HepG2 (cell line): ENCODE data around the gene ATG7. TPM values are rescaled to one million over a fixed set of nuclear protein-coding genes. Genes with fewer than 3 reads are reported as not detected.

Experiments used
- ATAC-seq: fragments of 200-7000 bp; cut with Tn5 transposase; 3 replicates; pipeline ENCODE4 v1.9.1; 2020; ENCODE audit warnings: mild to moderate bottlenecking, moderate library complexity
- BruUV-seq: library from RNA; stranded (reverse); fragments of 400-500 nt; replicated peaks from 2 replicates; lab custom pipeline; 2021; lab: Mats Ljungman, UMichigan
- CTCF ChIA-PET: fragments of 300-600 bp; formaldehyde crosslinking; extraction: SDS; loops from one replicate; lab custom pipeline; 2021; ENCODE audit warnings: low total read pairs, inconsistent platforms, low intra/inter-chr PET ratio; lab: Yijun Ruan, JAX
- POLR2A ChIA-PET: fragments of 350-600 bp; sonication (Branson Sonifier 250); formaldehyde crosslinking; loops from one replicate; lab custom pipeline; 2020; ENCODE audit warnings: antibody characterized with exemption, inconsistent platforms; lab: Yijun Ruan, JAX
- DNase-seq: peaks from one replicate; pipeline ENCODE4 v3.0.0-alpha.2; 2015; ENCODE audit warnings: low spot score
- FAIRE-seq: peaks from 3 replicates; lab custom pipeline; 2011; peaks lifted over from hg19 to GRCh38; lab: Jason Lieb, UNC
- H2AFZ ChIP-seq: one replicate; pipeline ENCODE4 v1.6.1; 2011; ENCODE audit warnings: low read length, inconsistent platforms
- H3K27ac ChIP-seq: fragments of 300-600 bp; 3 replicates; pipeline ENCODE4 v1.8.0; 2011; ENCODE audit warnings: mixed run types, mild to moderate bottlenecking, mixed read lengths, low read length, inconsistent platforms; ENCODE audit not compliant: insufficient read depth; ENCODE audit errors: extremely low read length
- H3K27me3 ChIP-seq, 2 experiments: fragments of 200-600 bp in 1 of 2; 2 replicates in 1 of 2; 3 replicates in 1 of 2; pipeline versions ENCODE4 v1.6.0 to v1.8.0; 2011; ENCODE audit warnings: low read length in 2 of 2, mild to moderate bottlenecking in 2 of 2, moderate library complexity in 2 of 2, inconsistent platforms in 1 of 2; ENCODE audit not compliant: insufficient read depth in 2 of 2, control insufficient read depth in 1 of 2
- H3K36me3 ChIP-seq, 2 experiments: fragments of 200-600 bp in 1 of 2; replicated peaks in 1 of 2; 2 replicates in 1 of 2; 3 replicates in 1 of 2; pipeline versions ENCODE4 v1.5.1 to v1.8.0; 2011; ENCODE audit warnings: low read length in 2 of 2, inconsistent platforms in 1 of 2; ENCODE audit not compliant: insufficient read depth in 2 of 2, control insufficient read depth in 1 of 2
- H3K4me1 ChIP-seq: 2 replicates; pipeline ENCODE4 v1.5.1; 2012; ENCODE audit warnings: low read length, inconsistent platforms; ENCODE audit not compliant: insufficient read depth
- H3K4me2 ChIP-seq: 2 replicates; pipeline ENCODE4 v1.6.0; 2011; ENCODE audit warnings: low read depth, low read length, inconsistent platforms
- H3K4me3 ChIP-seq, 3 experiments: fragments of 200-600 bp in 1 of 3; sonication (generic), shearing (Covaris generic) in 1 of 3; replicated peaks in 1 of 3; 2 replicates each; pipeline ENCODE4 v1.5.1; 2011 to 2016; ENCODE audit warnings: low read length in 3 of 3, inconsistent platforms in 2 of 3, low read depth in 2 of 3, mild to moderate bottlenecking in 2 of 3, control low read depth in 1 of 3, mixed read lengths in 1 of 3; ENCODE audit not compliant: insufficient read depth in 1 of 3
- H3K79me2 ChIP-seq: one replicate; pipeline ENCODE4 v1.6.1; 2011; ENCODE audit warnings: low read length, inconsistent platforms; ENCODE audit not compliant: insufficient read depth
- H3K9ac ChIP-seq: 2 replicates; pipeline ENCODE4 v1.6.0; 2011; ENCODE audit warnings: mild to moderate bottlenecking, low read depth, low read length, inconsistent platforms; ENCODE audit not compliant: insufficient read depth
- H3K9me3 ChIP-seq: 2 replicates; pipeline ENCODE4 v1.5.1; 2012; ENCODE audit warnings: mild to moderate bottlenecking, low read length
- H4K20me1 ChIP-seq: 2 replicates; pipeline ENCODE4 v1.6.0; 2011; ENCODE audit warnings: inconsistent platforms, mild to moderate bottlenecking, low read length, moderate library complexity; ENCODE audit not compliant: insufficient read depth
- BCL6 ChIP-seq: IDR thresholded peaks from 2 replicates; pipeline ENCODE4 v1.6.1; 2016; ENCODE audit warnings: missing genetic modification reagents, missing compliant biosample characterization
- NCOA1 ChIP-seq: sonication (generic); formaldehyde crosslinking; IDR thresholded peaks from 2 replicates; pipeline ENCODE4 v1.9.0; 2021; ENCODE audit warnings: missing genetic modification reagents
- NFYB ChIP-seq: sonication (generic); formaldehyde crosslinking; IDR thresholded peaks from 2 replicates; pipeline ENCODE4 v1.4.0; 2020; ENCODE audit warnings: missing genetic modification reagents
- PPARG ChIP-seq: conservative IDR thresholded peaks from 2 replicates; pipeline ENCODE4 v1.6.1; 2016; ENCODE audit warnings: missing biosample characterization, missing genetic modification reagents
- SMYD3 ChIP-seq: sonication (generic); formaldehyde crosslinking; IDR thresholded peaks from 2 replicates; pipeline ENCODE4 v1.8.1; 2023; ENCODE audit warnings: mild to moderate bottlenecking, missing genetic modification reagents
- TP53 ChIP-seq: sonication (generic); formaldehyde crosslinking; conservative IDR thresholded peaks from 2 replicates; pipeline ENCODE4 v1.4.0; 2020; ENCODE audit warnings: missing genetic modification reagents
- ZMYM3 ChIP-seq: sonication (generic); formaldehyde crosslinking; IDR thresholded peaks from 2 replicates; pipeline ENCODE4 v1.5.1; 2020; ENCODE audit warnings: mild to moderate bottlenecking, missing genetic modification reagents
- ZNF230 ChIP-seq: sonication (generic); formaldehyde crosslinking; IDR thresholded peaks from 2 replicates; pipeline ENCODE4 v1.4.0; 2020; ENCODE audit warnings: mild to moderate bottlenecking, missing genetic modification reagents
- ZNF282 ChIP-seq: fragments of 450-650 bp; IDR thresholded peaks from 2 replicates; pipeline ENCODE4 v1.6.1; 2018; ENCODE audit not compliant: partially characterized antibody
- ZNF30 ChIP-seq: sonication (generic); formaldehyde crosslinking; IDR thresholded peaks from 2 replicates; pipeline ENCODE4 v1.5.0; 2020; ENCODE audit warnings: mild to moderate bottlenecking, missing genetic modification reagents
- ZNF558 ChIP-seq: sonication (generic); formaldehyde crosslinking; IDR thresholded peaks from 2 replicates; pipeline ENCODE4 v1.9.0; 2022; ENCODE audit warnings: mild to moderate bottlenecking, missing genetic modification reagents, borderline replicate concordance
- ZNF598 ChIP-seq: sonication (generic); formaldehyde crosslinking; IDR thresholded peaks from 2 replicates; pipeline ENCODE4 v1.5.1; 2020; ENCODE audit warnings: mild to moderate bottlenecking, missing genetic modification reagents, borderline replicate concordance
- ZNF674 ChIP-seq: sonication (generic); formaldehyde crosslinking; IDR thresholded peaks from 2 replicates; pipeline ENCODE4 v1.5.0; 2020; ENCODE audit warnings: low read depth, mild to moderate bottlenecking, missing genetic modification reagents
- ZNF768 ChIP-seq: sonication (generic); formaldehyde crosslinking; IDR thresholded peaks from 2 replicates; pipeline ENCODE4 v1.4.0; 2020; ENCODE audit warnings: missing genetic modification reagents
- ZNF879 ChIP-seq: sonication (generic); formaldehyde crosslinking; IDR thresholded peaks from 2 replicates; pipeline ENCODE4 v1.8.1; 2023; ENCODE audit warnings: missing genetic modification reagents
- WGBS: methylation state at CpG from one replicate; pipeline ENCODE4 v1.1.6; 2017; ENCODE audit warnings: low lambda C conversion rate; 5-methylcytosine and 5-hydroxymethylcytosine counted together
- in situ Hi-C: cut with HindIII; loops from 2 replicates; pipeline ENCODE4 v1.10.0; 2017; ENCODE audit warnings: low pct_unique_long_range_greater_than_20kb; ENCODE audit not compliant: extremely low pct_ligation_motif_present
- intact Hi-C: fragments of 100-400 bp; cut with micrococcal nuclease; formaldehyde crosslinking; loops from one replicate; pipeline ENCODE4 v1.10.0; 2022; ENCODE audit not compliant: unreplicated experiment
- polyA plus RNA-seq, 8 experiments: library from polyadenylated mRNA; depleted of rRNA in 3 of 8; stranded (reverse) in 7 of 8; unstranded in 1 of 8; fragments of >200 nt; fragmentation: Illumina TruSeq in 4 of 8; extraction: Trizol in 4 of 8; gene quantifications; 2 replicates each; pipeline versions ENCODE4 v1.2.1 to v1.2.3, GENCODE V29; 2011 to 2016; ENCODE audit warnings: low read depth in 4 of 8, missing spikeins in 1 of 8, mixed read lengths in 1 of 8; ENCODE audit not compliant: insufficient read depth in 1 of 8
- total RNA-seq, 5 experiments: library from RNA; depleted of rRNA; stranded (reverse); fragments of >200 nt; fragmentation: Illumina TruSeq; extraction: Trizol; gene quantifications; 2 replicates each; pipeline ENCODE4 v1.2.3, GENCODE V29; 2016; ENCODE audit warnings: low read depth in 1 of 5
- TF ChIP-seq, protein P1 (sequence below): sonication (generic); formaldehyde crosslinking; IDR thresholded peaks from 2 replicates; pipeline ENCODE4 v1.9.0; 2021; ENCODE audit warnings: missing genetic modification reagents, mild to moderate bottlenecking, borderline replicate concordance
- TF ChIP-seq, protein P2 (sequence below): sonication (generic); formaldehyde crosslinking; IDR thresholded peaks from 2 replicates; pipeline ENCODE4 v1.4.0; 2020; ENCODE audit warnings: missing genetic modification reagents
- TF ChIP-seq, protein P3 (sequence below): sonication (generic); formaldehyde crosslinking; conservative IDR thresholded peaks from 2 replicates; pipeline ENCODE4 v1.4.0; 2020; ENCODE audit warnings: missing genetic modification reagents

The ATG7 gene
- total and polyA plus RNA-seq, 2 of the 13 experiments (the other 11 are each of a cell fraction or from before 2014, with no cell fraction given) = 7.8 to 22.1 TPM

DNA sequence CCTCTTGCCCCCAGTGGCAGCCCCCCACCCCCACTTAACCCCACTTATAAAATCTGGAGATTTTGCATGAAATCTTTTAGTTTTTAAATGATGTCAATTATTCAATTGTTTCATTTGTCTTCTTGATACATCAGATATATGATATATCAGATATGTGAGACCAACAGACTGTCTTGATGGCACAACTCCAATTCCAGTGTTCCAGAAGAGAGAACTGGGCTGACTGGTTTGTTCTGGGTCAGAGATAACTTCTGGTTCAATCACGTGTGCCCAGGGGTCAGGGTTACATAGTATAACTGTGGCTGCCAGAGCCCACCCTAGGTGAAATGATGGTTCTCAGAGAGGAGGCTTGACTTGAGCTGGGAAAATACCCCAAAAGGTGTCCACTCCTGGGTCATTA is 32.4 kb upstream of the ATG7 start:
- ChIA-PET CTCF (no interaction called here), POLR2A (no interaction called here)
- Histone ChIP-seq H3K4me3 (no peak overlapping the region), H3K4me1 (no peaks in the 10 kb centered on the region), H3K9ac (no peak overlapping the region), H3K4me2 (no peak overlapping the region), H3K9me3 (no peaks in the 10 kb centered on the region), H3K27ac (no peak overlapping the region), H3K36me3 (no peaks in the 10 kb centered on the region), H4K20me1 (no peaks in the 10 kb centered on the region), H3K27me3 (peaks cover 0 to 3% of the 10 kb centered on the region in 2 experiments; a peak in 2 of 5 replicates), H2AFZ (no peak overlapping the region), H3K79me2 (no peaks in the 10 kb centered on the region)
- FAIRE-seq (no peak), ATAC-seq (no peak), DNase-seq (no peak)
- 0% methylated on average over 1 of the region's 1 CpG for WGBS
- in situ Hi-C loops = loop anchor here (5.0 to 10.0 kb wide), 2 partner anchors 98 to 415 kb away; no protein-coding TSS in a partner anchor
- intact Hi-C loops = loop anchor here (5.0 kb wide), 1 partner anchor 413 kb away; no protein-coding TSS in a partner anchor
- BruUV-seq = no TSS peak
- TF ChIP-seq ZNF282 (no peak), ZNF558 (CRISPR knock-in tag) (no peak), SMYD3 (CRISPR knock-in tag) (no peak), PPARG (no peak), ZNF879 (CRISPR knock-in tag) (no peak), ZNF768 (no peak), TP53 (no peak), BCL6 (CRISPR knock-in tag) (no peak), ZNF30 (no peak), ZNF230 (CRISPR knock-in tag) (no peak), ZNF598 (no peak), NFYB (CRISPR knock-in tag) (no peak), ZNF674 (CRISPR knock-in tag) (no peak), ZMYM3 (no peak), NCOA1 (no peak)
- TF ChIP-seq, protein P1, sequence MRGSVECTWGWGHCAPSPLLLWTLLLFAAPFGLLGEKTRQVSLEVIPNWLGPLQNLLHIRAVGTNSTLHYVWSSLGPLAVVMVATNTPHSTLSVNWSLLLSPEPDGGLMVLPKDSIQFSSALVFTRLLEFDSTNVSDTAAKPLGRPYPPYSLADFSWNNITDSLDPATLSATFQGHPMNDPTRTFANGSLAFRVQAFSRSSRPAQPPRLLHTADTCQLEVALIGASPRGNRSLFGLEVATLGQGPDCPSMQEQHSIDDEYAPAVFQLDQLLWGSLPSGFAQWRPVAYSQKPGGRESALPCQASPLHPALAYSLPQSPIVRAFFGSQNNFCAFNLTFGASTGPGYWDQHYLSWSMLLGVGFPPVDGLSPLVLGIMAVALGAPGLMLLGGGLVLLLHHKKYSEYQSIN = no peak
- TF ChIP-seq, protein P2, sequence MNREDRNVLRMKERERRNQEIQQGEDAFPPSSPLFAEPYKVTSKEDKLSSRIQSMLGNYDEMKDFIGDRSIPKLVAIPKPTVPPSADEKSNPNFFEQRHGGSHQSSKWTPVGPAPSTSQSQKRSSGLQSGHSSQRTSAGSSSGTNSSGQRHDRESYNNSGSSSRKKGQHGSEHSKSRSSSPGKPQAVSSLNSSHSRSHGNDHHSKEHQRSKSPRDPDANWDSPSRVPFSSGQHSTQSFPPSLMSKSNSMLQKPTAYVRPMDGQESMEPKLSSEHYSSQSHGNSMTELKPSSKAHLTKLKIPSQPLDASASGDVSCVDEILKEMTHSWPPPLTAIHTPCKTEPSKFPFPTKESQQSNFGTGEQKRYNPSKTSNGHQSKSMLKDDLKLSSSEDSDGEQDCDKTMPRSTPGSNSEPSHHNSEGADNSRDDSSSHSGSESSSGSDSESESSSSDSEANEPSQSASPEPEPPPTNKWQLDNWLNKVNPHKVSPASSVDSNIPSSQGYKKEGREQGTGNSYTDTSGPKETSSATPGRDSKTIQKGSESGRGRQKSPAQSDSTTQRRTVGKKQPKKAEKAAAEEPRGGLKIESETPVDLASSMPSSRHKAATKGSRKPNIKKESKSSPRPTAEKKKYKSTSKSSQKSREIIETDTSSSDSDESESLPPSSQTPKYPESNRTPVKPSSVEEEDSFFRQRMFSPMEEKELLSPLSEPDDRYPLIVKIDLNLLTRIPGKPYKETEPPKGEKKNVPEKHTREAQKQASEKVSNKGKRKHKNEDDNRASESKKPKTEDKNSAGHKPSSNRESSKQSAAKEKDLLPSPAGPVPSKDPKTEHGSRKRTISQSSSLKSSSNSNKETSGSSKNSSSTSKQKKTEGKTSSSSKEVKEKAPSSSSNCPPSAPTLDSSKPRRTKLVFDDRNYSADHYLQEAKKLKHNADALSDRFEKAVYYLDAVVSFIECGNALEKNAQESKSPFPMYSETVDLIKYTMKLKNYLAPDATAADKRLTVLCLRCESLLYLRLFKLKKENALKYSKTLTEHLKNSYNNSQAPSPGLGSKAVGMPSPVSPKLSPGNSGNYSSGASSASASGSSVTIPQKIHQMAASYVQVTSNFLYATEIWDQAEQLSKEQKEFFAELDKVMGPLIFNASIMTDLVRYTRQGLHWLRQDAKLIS (CRISPR knock-in tag) = no peak
- TF ChIP-seq, protein P3, sequence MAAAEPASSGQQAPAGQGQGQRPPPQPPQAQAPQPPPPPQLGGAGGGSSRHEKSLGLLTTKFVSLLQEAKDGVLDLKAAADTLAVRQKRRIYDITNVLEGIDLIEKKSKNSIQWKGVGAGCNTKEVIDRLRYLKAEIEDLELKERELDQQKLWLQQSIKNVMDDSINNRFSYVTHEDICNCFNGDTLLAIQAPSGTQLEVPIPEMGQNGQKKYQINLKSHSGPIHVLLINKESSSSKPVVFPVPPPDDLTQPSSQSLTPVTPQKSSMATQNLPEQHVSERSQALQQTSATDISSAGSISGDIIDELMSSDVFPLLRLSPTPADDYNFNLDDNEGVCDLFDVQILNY (CRISPR knock-in tag) = no peak
